SK-N-SH treated with all-trans-retinoic acid at 6 μM for 48 hours (cell line): Measurements from ENCODE around the gene COG6.

Experiments used
- ESRRG ChIP-seq: fragments of 250-450 bp; sonication (Bioruptor Pico); IDR thresholded peaks from 2 replicates; pipeline ENCODE4 v1.6.1; 2021; ENCODE audit warnings: mild to moderate bottlenecking
- ISL1 ChIP-seq: fragments of 250-450 bp; sonication (Bioruptor Pico); IDR thresholded peaks from 2 replicates; pipeline ENCODE4 v2.1.2; 2022; ENCODE audit warnings: mild to moderate bottlenecking, moderate library complexity
- OSR1 ChIP-seq: fragments of 250-450 bp; sonication (Bioruptor Pico); IDR thresholded peaks from 2 replicates; pipeline ENCODE4 v1.8.0; 2022; ENCODE audit warnings: moderate library complexity, mild to moderate bottlenecking, inconsistent platforms
- RARB ChIP-seq: fragments of 250-450 bp; sonication (Bioruptor Pico); IDR thresholded peaks from 2 replicates; pipeline ENCODE4 v1.8.0; 2021; ENCODE audit warnings: mild to moderate bottlenecking, moderate library complexity
- ZFP30 ChIP-seq: fragments of 450-650 bp; formaldehyde crosslinking; IDR thresholded peaks from 2 replicates; pipeline ENCODE4 v1.5.0; 2022; ENCODE audit warnings: mild to moderate bottlenecking, moderate library complexity
- TF ChIP-seq, protein P1 (sequence below): fragments of 250-450 bp; sonication (Bioruptor Pico); IDR thresholded peaks from 2 replicates; pipeline ENCODE4 v1.8.0; 2020; ENCODE audit warnings: mild to moderate bottlenecking, moderate library complexity, borderline replicate concordance
- TF ChIP-seq, protein P2 (sequence below): fragments of 250-450 bp; sonication (Bioruptor Pico); IDR thresholded peaks from 2 replicates; pipeline ENCODE4 v1.5.1; 2020; ENCODE audit warnings: low read depth, mild to moderate bottlenecking, moderate library complexity

- TF ChIP-seq OSR1 (no peak), ZFP30 (CRISPR knock-in tag) (no peak), ISL1 (CRISPR knock-in tag) (no peak; the same call in 1 of the 2 replicates), RARB (CRISPR knock-in tag) (no peak), ESRRG (no peak)
- TF ChIP-seq, protein P1, sequence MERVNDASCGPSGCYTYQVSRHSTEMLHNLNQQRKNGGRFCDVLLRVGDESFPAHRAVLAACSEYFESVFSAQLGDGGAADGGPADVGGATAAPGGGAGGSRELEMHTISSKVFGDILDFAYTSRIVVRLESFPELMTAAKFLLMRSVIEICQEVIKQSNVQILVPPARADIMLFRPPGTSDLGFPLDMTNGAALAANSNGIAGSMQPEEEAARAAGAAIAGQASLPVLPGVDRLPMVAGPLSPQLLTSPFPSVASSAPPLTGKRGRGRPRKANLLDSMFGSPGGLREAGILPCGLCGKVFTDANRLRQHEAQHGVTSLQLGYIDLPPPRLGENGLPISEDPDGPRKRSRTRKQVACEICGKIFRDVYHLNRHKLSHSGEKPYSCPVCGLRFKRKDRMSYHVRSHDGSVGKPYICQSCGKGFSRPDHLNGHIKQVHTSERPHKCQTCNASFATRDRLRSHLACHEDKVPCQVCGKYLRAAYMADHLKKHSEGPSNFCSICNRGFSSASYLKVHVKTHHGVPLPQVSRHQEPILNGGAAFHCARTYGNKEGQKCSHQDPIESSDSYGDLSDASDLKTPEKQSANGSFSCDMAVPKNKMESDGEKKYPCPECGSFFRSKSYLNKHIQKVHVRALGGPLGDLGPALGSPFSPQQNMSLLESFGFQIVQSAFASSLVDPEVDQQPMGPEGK, result no peak
- TF ChIP-seq, protein P2, sequence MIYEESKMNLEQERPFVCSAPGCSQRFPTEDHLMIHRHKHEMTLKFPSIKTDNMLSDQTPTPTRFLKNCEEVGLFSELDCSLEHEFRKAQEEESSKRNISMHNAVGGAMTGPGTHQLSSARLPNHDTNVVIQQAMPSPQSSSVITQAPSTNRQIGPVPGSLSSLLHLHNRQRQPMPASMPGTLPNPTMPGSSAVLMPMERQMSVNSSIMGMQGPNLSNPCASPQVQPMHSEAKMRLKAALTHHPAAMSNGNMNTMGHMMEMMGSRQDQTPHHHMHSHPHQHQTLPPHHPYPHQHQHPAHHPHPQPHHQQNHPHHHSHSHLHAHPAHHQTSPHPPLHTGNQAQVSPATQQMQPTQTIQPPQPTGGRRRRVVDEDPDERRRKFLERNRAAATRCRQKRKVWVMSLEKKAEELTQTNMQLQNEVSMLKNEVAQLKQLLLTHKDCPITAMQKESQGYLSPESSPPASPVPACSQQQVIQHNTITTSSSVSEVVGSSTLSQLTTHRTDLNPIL (CRISPR knock-in tag), result no peak
Measured at GRCh38 chr13:39777527-39778061, 122.1 kb downstream of the COG6 start.
